Testis (tissue), 3 donors: Measurements from ENCODE around the gene ATP6V1B1. TPM values are rescaled to one million over a fixed set of nuclear protein-coding genes. Genes with fewer than 3 reads are reported as not detected.

Source experiments
- DNase-seq: peaks from one replicate; pipeline ENCODE4 v3.0.0-alpha.2; 2019
- H3K27ac ChIP-seq, 2 donors: fragments of 200-600 bp; sonication (generic); one replicate each; pipeline ENCODE4 v1.5.1; 2019
- H3K27me3 ChIP-seq: fragments of 200-600 bp; sonication (generic); one replicate; pipeline ENCODE4 v1.5.1; 2019
- H3K36me3 ChIP-seq: fragments of 200-600 bp; sonication (generic); one replicate; pipeline ENCODE4 v1.5.1; 2017; ENCODE audit warnings: low read depth; ENCODE audit errors: missing control alignments
- H3K4me1 ChIP-seq: fragments of 200-600 bp; sonication (generic); one replicate; pipeline ENCODE4 v1.5.1; 2019
- H3K4me3 ChIP-seq, 2 donors: fragments of 200-600 bp; sonication (generic); one replicate each; pipeline ENCODE4 v1.5.1; 2017 to 2019
- H3K9me3 ChIP-seq: fragments of 200-600 bp; sonication (generic); one replicate; pipeline ENCODE4 v1.5.1; 2017
- POLR2A ChIP-seq: fragments of 450-650 bp; IDR thresholded peaks from one replicate; pipeline ENCODE4 v1.6.1; 2017; ENCODE audit warnings: antibody characterized with exemption, mild to moderate bottlenecking, moderate library complexity
- WGBS, 2 donors: methylation state at CpG; one replicate each; pipeline ENCODE4 v1.1.5; 2018; 5-methylcytosine and 5-hydroxymethylcytosine counted together
- intact Hi-C: fragments of 100-400 bp; cut with DNase I; formaldehyde crosslinking; loops from one replicate; pipeline ENCODE4 v1.15.1; 2023; ENCODE audit warnings: low total_unique reads
- polyA plus RNA-seq: library from polyadenylated mRNA; stranded (reverse); fragments of 350-450 nt; fragmentation: Illumina TruSeq; extraction: RNeasy Lipid Tissue Mini Kit (QIAGEN cat#74804); gene quantifications from one replicate; pipeline ENCODE4 v1.2.3, GENCODE V29; 2014; ENCODE audit warnings: low read depth, low replicate concordance; ENCODE audit not compliant: insufficient read depth
- total RNA-seq, 2 donors: library from RNA; depleted of rRNA; stranded (reverse); fragments of >200 nt; gene quantifications; one replicate each; pipeline ENCODE4 v1.2.3, GENCODE V29; 2016
- TF ChIP-seq, protein P1 (sequence below), 3 experiments: fragments of 450-650 bp in 2 of 3; fragments of 200-600 bp in 1 of 3; sonication (generic) in 1 of 3; IDR thresholded peaks; one replicate each; pipeline ENCODE4 v1.5.1; 2016 to 2019; ENCODE audit warnings: antibody characterized with exemption in 3 of 3, mild to moderate bottlenecking in 2 of 3, moderate library complexity in 1 of 3

The ATP6V1B1 gene
- total and polyA plus RNA-seq, 3 donors from 2014 or later: 1.7 to 2.9 TPM; not detected in 1

GRCh38 chr2:70981866-70982810 lies 46.4 kb downstream of the ATP6V1B1 start:
- 89 to 92% methylated on average over 10 to 14 of the region's 14 CpGs for WGBS, 2 donors
- no peak for TF ChIP-seq POLR2A
- TF ChIP-seq, protein P1, sequence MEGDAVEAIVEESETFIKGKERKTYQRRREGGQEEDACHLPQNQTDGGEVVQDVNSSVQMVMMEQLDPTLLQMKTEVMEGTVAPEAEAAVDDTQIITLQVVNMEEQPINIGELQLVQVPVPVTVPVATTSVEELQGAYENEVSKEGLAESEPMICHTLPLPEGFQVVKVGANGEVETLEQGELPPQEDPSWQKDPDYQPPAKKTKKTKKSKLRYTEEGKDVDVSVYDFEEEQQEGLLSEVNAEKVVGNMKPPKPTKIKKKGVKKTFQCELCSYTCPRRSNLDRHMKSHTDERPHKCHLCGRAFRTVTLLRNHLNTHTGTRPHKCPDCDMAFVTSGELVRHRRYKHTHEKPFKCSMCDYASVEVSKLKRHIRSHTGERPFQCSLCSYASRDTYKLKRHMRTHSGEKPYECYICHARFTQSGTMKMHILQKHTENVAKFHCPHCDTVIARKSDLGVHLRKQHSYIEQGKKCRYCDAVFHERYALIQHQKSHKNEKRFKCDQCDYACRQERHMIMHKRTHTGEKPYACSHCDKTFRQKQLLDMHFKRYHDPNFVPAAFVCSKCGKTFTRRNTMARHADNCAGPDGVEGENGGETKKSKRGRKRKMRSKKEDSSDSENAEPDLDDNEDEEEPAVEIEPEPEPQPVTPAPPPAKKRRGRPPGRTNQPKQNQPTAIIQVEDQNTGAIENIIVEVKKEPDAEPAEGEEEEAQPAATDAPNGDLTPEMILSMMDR (IDR thresholded peaks at IDR 0.05): no peak
- no peaks in the 10 kb centered on the region for H3K36me3 ChIP-seq
- H3K27ac ChIP-seq: no peak overlapping the region
- H3K27me3 ChIP-seq: no peaks in the 10 kb centered on the region
- H3K4me1 ChIP-seq: peaks cover 10% of the 10 kb centered on the region
- DNase-seq: no peak
- intact Hi-C loops: no loop called here
- no peaks in the 10 kb centered on the region for H3K9me3 ChIP-seq
- no peak overlapping the region for H3K4me3 ChIP-seq

- no peak for TF ChIP-seq POLR2A
- TF ChIP-seq, protein P1 (IDR thresholded peaks at IDR 0.05): no peak
- H3K27me3 ChIP-seq: no peaks in the 10 kb centered on the region
- intact Hi-C loops: no loop called here
- H3K4me3 ChIP-seq: no peak overlapping the region
- peaks cover 5% of the 10 kb centered on the region for H3K4me1 ChIP-seq
- no peak for DNase-seq
- no peak overlapping the region for H3K27ac ChIP-seq
- H3K9me3 ChIP-seq: no peaks in the 10 kb centered on the region
- WGBS, 2 donors: 90% methylated on average over 3 of the region's 3 CpGs
- no peaks in the 10 kb centered on the region for H3K36me3 ChIP-seq
Measured at GRCh38 chr2:70982971-70983370, 47.3 kb downstream of the ATP6V1B1 start.

- Histone ChIP-seq H3K27ac (no peak overlapping the region), H3K27me3 (no peaks in the 10 kb centered on the region), H3K4me3 (no peak overlapping the region), H3K36me3 (peaks cover 4% of the 10 kb centered on the region), H3K9me3 (no peaks in the 10 kb centered on the region), H3K4me1 (no peaks in the 10 kb centered on the region)
- TF ChIP-seq POLR2A: no peak
- TF ChIP-seq, protein P1 (IDR thresholded peaks at IDR 0.05): no peak
- no peak for DNase-seq
- 79 to 90% methylated on average over 6 to 8 of the region's 8 CpGs for WGBS, 2 donors
- intact Hi-C loops: no loop called here
Measured at GRCh38 chr2:70983506-70984227, 48.0 kb downstream of the ATP6V1B1 start.

DNA sequence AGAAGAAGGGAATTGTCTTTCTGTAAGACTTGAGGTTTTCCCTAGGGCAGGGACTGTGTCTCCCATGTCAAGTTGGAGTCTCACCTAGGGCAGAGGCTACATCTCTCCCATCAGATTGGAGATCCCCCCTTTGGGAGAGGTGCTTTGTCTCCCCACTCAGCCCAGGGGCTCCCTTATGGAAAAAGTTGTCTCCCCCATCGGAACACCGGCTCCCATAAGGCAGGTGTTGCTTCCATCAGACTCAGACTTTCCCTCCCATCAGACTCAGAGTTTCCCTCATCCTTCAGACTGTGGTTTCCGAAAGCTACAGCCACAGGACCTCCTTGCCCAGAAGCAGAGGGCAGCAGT lies 48.5 kb downstream of the ATP6V1B1 start:
- no peak for DNase-seq
- WGBS, 2 donors: 97 to 100% methylated on average over 3 of the region's 3 CpGs
- peaks cover 4% of the 10 kb centered on the region for H3K36me3 ChIP-seq

More for the DNA sequence above, 48.5 kb downstream of the ATP6V1B1 start:
- intact Hi-C loops: no loop called here
- Histone ChIP-seq H3K27ac (no peak overlapping the region), H3K4me1 (no peaks in the 10 kb centered on the region), H3K9me3 (no peaks in the 10 kb centered on the region), H3K4me3 (no peak overlapping the region), H3K27me3 (no peaks in the 10 kb centered on the region)
- TF ChIP-seq POLR2A: no peak
- TF ChIP-seq, protein P1 (IDR thresholded peaks at IDR 0.05): no peak
